A549 treated with AZD2906 at 1 μM for 4 hours (cell line): ENCODE data around the gene BLOC1S2. TPM values are rescaled to one million over a fixed set of nuclear protein-coding genes. Genes with fewer than 3 reads are reported as not detected.

Experiments used
- total RNA-seq: library from RNA; stranded (reverse); fragments of 200-300 nt; extraction: Qiagen RNA extraction; gene quantifications from 5 replicates; pipeline ENCODE4 v1.2.3, GENCODE V29; 2022

The BLOC1S2 gene
- 88.7 to 104 TPM (median 95.5 TPM) in 5 replicates for total RNA-seq

GRCh38 chr10:100286051-100287033 lies at the start of gene BLOC1S2:
Gene BLOC1S2, minus strand, starts transcription at chr10:100286680. Its CDS starts 21 bp downstream, at chr10:100286659.

GRCh38 chr10:100330079-100330478 lies 43.6 kb upstream of the BLOC1S2 start, which contains the start of gene PKD2L1:
Gene PKD2L1, minus strand, starts transcription at chr10:100330228. Its CDS starts 125 bp downstream, at chr10:100330103.

GRCh38 chr10:100267239-100268104 lies 19.0 kb downstream of the BLOC1S2 start, which contains the start of gene CWF19L1:
Gene CWF19L1, minus strand, starts transcription at chr10:100267638. Its CDS starts 45 bp downstream, at chr10:100267593.

Other genes with a start within 250 kb of the BLOC1S2 start
- 0.22 to 0.37 TPM (median 0.34 TPM) in 5 replicates for gene CPN1, start 204.8 kb downstream of the BLOC1S2 start, total RNA-seq
- gene ERLIN1, start 100.7 kb downstream of the BLOC1S2 start, total RNA-seq: 43.8 to 71.1 TPM (median 49.5 TPM) in 5 replicates
- gene CHUK, start 57.1 kb downstream of the BLOC1S2 start, total RNA-seq: 17.8 to 24.2 TPM (median 19.8 TPM) in 5 replicates
- gene CWF19L1, start 19.0 kb downstream of the BLOC1S2 start, total RNA-seq: 19.2 to 24.1 TPM (median 19.8 TPM) in 5 replicates
- 0.06 to 0.33 TPM (median 0.16 TPM) in 4 of 5 replicates, not detected in the other for gene PKD2L1, start 43.5 kb upstream of the BLOC1S2 start, total RNA-seq
- 126 to 180 TPM (median 155 TPM) in 5 replicates for gene SCD, start 60.6 kb upstream of the BLOC1S2 start, total RNA-seq
- 0.03 TPM in 1 of 5 replicates, not detected in the others for gene WNT8B, start 176.3 kb upstream of the BLOC1S2 start, total RNA-seq
- gene SEC31B, start 233.2 kb upstream of the BLOC1S2 start, total RNA-seq: 0.98 to 2.2 TPM (median 1.7 TPM) in 5 replicates
- gene NDUFB8, start 243.2 kb upstream of the BLOC1S2 start, total RNA-seq: 270 to 296 TPM (median 288 TPM) in 5 replicates
- gene HIF1AN, start 249.3 kb upstream of the BLOC1S2 start, total RNA-seq: 12.3 to 19.1 TPM (median 16.9 TPM) in 5 replicates